ENCODE measurements around the gene SLC6A7.

The SLC6A7 gene

GRCh38 chr5:150156027-150156368 is 33.9 kb upstream of the SLC6A7 start:
- no peak for DNase-seq

- no peak for DNase-seq
These were observed 33.3 kb upstream of the SLC6A7 start for GRCh38 chr5:150156540-150156939.

GRCh38 chr5:150157168-150157567 is 32.7 kb upstream of the SLC6A7 start:
- DNase-seq: no peak

- no peak for DNase-seq
These were observed 31.5 kb upstream of the SLC6A7 start for GRCh38 chr5:150158170-150158949.

GRCh38 chr5:150159031-150159430 is 30.8 kb upstream of the SLC6A7 start:
- no peak for DNase-seq

GRCh38 chr5:150159741-150160179 is 30.1 kb upstream of the SLC6A7 start:
- no peak for DNase-seq

GRCh38 chr5:150160448-150161081 is 29.3 kb upstream of the SLC6A7 start:
- no peak for DNase-seq

GRCh38 chr5:150161242-150162141 is 28.4 kb upstream of the SLC6A7 start:
- DNase-seq: peak; percentile 19 to 40

GRCh38 chr5:150162142-150162513 is 27.7 kb upstream of the SLC6A7 start:
- no peak for DNase-seq

GRCh38 chr5:150163035-150163434 is 26.8 kb upstream of the SLC6A7 start:
- no peak for DNase-seq

GRCh38 chr5:150163547-150164059 is 26.3 kb upstream of the SLC6A7 start:
- no peak for DNase-seq

- no peak for DNase-seq
These were observed 25.5 kb upstream of the SLC6A7 start for GRCh38 chr5:150164211-150164980.

GRCh38 chr5:150166037-150166649 is 23.7 kb upstream of the SLC6A7 start:
- DNase-seq: no peak

- DNase-seq: no peak
These were observed 23.0 kb upstream of the SLC6A7 start, which contains the start of gene CDX1 for GRCh38 chr5:150166650-150167511. TSS of gene CDX1 (plus strand) at chr5:150166778. CDS start at chr5:150166877, 99 bp downstream.

- DNase-seq: no peak
These were observed 22.4 kb upstream of the SLC6A7 start for GRCh38 chr5:150167512-150167850.

- DNase-seq: no peak
These were observed 22.0 kb upstream of the SLC6A7 start for GRCh38 chr5:150167908-150168307.

GRCh38 chr5:150168864-150169263 is 21.0 kb upstream of the SLC6A7 start:
- DNase-seq: no peak

GRCh38 chr5:150172145-150172544 is 17.7 kb upstream of the SLC6A7 start:
- DNase-seq: no peak

- peak; percentile 47 to 72 for DNase-seq
These were observed 17.3 kb upstream of the SLC6A7 start for GRCh38 chr5:150172556-150172955.

- no peak for DNase-seq
These were observed 16.7 kb upstream of the SLC6A7 start for GRCh38 chr5:150173161-150173560.

GRCh38 chr5:150174285-150174684 is 15.6 kb upstream of the SLC6A7 start:
- DNase-seq: no peak
